Suprapubic skin (tissue), 3 donors: ENCODE data around the gene IFI35.

Source experiments
- EP300 ChIP-seq: sonication (generic); formaldehyde crosslinking; IDR thresholded peaks from one replicate; pipeline ENCODE4 v1.6.1; 2017; ENCODE audit warnings: antibody characterized with exemption
- TF ChIP-seq, protein P1 (sequence below), 2 donors: fragments of 200-600 bp in 1 of 2; fragments of 450-650 bp in 1 of 2; sonication (generic) in 1 of 2; IDR thresholded peaks; one replicate each; pipeline ENCODE4 v1.5.1; 2016 to 2019; ENCODE audit warnings: antibody characterized with exemption in 2 of 2, mild to moderate bottlenecking in 1 of 2, moderate library complexity in 1 of 2

DNA sequence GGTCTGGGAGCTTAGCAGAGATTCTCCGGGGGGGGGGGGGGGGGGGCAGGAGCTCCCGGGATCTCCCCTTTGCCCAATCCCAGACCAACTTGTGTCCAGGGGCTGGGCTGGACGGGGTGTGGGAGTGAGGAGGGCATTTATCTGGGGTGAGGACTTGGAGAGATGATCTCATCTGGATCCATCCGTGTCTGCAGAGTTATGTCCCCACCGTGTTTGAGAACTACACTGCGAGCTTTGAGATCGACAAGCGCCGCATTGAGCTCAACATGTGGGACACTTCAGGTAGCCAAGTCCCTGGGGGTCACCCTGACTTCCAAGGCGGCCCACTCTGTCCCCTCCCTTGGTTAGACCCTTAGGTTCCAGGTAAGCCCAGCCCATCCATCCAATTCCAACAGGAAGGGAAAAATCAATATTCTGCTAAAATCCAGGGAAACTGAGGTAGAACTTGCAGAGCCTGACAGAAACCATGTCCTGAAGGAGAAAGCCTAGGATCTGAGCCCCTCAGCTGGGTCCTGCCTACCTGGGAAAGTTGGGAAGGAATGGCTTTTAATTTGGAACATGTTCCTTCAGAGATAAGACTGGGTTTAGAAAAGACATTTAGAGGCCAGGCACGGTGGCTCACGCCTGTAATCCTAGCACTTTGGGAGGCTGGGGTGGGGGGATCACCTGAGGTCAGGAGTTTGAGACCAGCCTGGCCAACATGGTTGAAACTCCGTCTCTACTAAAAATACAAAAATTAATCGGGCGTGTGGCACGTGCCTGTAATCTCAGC, 19.4 kb downstream of the IFI35 start:
- TF ChIP-seq, protein P1, sequence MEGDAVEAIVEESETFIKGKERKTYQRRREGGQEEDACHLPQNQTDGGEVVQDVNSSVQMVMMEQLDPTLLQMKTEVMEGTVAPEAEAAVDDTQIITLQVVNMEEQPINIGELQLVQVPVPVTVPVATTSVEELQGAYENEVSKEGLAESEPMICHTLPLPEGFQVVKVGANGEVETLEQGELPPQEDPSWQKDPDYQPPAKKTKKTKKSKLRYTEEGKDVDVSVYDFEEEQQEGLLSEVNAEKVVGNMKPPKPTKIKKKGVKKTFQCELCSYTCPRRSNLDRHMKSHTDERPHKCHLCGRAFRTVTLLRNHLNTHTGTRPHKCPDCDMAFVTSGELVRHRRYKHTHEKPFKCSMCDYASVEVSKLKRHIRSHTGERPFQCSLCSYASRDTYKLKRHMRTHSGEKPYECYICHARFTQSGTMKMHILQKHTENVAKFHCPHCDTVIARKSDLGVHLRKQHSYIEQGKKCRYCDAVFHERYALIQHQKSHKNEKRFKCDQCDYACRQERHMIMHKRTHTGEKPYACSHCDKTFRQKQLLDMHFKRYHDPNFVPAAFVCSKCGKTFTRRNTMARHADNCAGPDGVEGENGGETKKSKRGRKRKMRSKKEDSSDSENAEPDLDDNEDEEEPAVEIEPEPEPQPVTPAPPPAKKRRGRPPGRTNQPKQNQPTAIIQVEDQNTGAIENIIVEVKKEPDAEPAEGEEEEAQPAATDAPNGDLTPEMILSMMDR (IDR thresholded peaks at IDR 0.05) = no peak
- no peak for TF ChIP-seq EP300
